Measurements from ENCODE around the gene RGS5. TPM values are rescaled to one million over a fixed set of nuclear protein-coding genes. Genes with fewer than 3 reads are reported as not detected.

Gene RGS5
- polyA plus RNA-seq, 1 experiment, result 13.8 TPM

DNA sequence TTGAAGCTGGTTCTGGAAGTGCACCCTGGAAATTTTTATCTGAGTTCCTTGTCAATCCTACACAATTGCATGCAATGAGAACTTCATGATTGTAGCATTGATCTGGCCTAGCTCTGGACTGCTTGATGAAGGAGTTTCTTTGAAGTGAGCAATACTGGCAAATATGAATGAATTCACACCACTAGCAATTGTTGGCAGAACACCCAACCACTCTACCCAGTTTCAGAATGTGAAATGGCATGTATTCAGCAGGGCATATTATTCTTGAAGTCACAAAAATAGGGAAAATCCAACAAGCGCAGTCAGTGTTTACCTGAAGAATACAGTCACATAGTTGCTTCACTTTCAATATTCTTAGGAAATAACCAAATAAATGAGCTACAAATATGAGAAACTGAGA, 57.3 kb downstream of the RGS5 start:
- H3K27ac ChIP-seq (ENCODE audit: low read depth, low read length), result no peak overlapping the region
- POLR2A ChIA-PET, result no interaction called here

DNA sequence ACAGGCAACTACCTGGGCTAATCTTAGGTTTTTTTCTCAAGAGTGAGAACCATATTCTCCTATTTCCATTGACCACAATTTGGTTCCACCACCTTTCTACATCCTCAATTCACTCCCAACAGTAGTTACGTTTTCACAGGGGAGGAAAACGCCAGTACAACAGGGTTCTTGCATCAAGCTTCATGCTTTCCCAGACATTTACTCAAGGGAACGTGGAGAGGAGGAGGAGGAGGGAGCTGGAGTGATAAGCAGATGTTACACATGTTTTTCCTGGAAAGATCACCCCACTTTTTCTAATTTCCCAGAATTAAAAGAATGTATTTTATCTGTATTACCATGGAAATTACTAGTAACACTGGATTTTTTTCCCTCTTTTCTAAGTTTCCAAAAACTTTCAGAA, 58.3 kb downstream of the RGS5 start:
- DNase-seq (ENCODE audit: low read depth, low spot score), result no peak
- no peaks in the 10 kb centered on the region for H3K9me3 ChIP-seq (ENCODE audit: control insufficient read depth, insufficient read depth, low read length)
- TF ChIP-seq CTCF (IDR thresholded peaks at IDR 0.05; ENCODE audit: low read depth, low read length), result no peak
- no peak overlapping the region for H3K4me3 ChIP-seq (ENCODE audit: low read depth, low read length)
- H3K27me3 ChIP-seq (ENCODE audit: control insufficient read depth, insufficient read depth, low read length), result no peaks in the 10 kb centered on the region
- no peak overlapping the region for H3K27ac ChIP-seq (ENCODE audit: low read depth, low read length)
- ChIA-PET POLR2A (no interaction called here), CTCF (no interaction called here)

More for the DNA sequence above, 57.3 kb downstream of the RGS5 start:
- H3K4me3 ChIP-seq (ENCODE audit: low read depth, low read length), result no peak overlapping the region
- CTCF ChIA-PET, result interaction anchor here (0.7 to 1.4 kb wide), 2 partner anchors 30 to 189 kb away, joined by 3 read pairs; no protein-coding TSS in a partner anchor
- no peaks in the 10 kb centered on the region for H3K27me3 ChIP-seq (ENCODE audit: control insufficient read depth, insufficient read depth, low read length)
- no peaks in the 10 kb centered on the region for H3K9me3 ChIP-seq (ENCODE audit: control insufficient read depth, insufficient read depth, low read length)
- no peak for DNase-seq (ENCODE audit: low read depth, low spot score)
- no peak for TF ChIP-seq CTCF (IDR thresholded peaks at IDR 0.05; ENCODE audit: low read depth, low read length)

GRCh38 chr1:163142152-163142551, 60.6 kb downstream of the RGS5 start:
- H3K9me3 ChIP-seq (ENCODE audit: control insufficient read depth, insufficient read depth, low read length), result no peaks in the 10 kb centered on the region
- H3K27ac ChIP-seq (ENCODE audit: low read depth, low read length), result no peak overlapping the region
- no peaks in the 10 kb centered on the region for H3K27me3 ChIP-seq (ENCODE audit: control insufficient read depth, insufficient read depth, low read length)
- no peak for TF ChIP-seq CTCF (IDR thresholded peaks at IDR 0.05; ENCODE audit: low read depth, low read length)
- CTCF ChIA-PET, result no interaction called here
- no peak overlapping the region for H3K4me3 ChIP-seq (ENCODE audit: low read depth, low read length)
- no peak for DNase-seq (ENCODE audit: low read depth, low spot score)
- POLR2A ChIA-PET, result no interaction called here

GRCh38 chr1:163141556-163141955, 61.2 kb downstream of the RGS5 start:
- POLR2A ChIA-PET, result no interaction called here
- CTCF ChIA-PET, result no interaction called here
- no peak overlapping the region for H3K27ac ChIP-seq (ENCODE audit: low read depth, low read length)
- H3K27me3 ChIP-seq (ENCODE audit: control insufficient read depth, insufficient read depth, low read length), result no peaks in the 10 kb centered on the region
- no peak for DNase-seq (ENCODE audit: low read depth, low spot score)
- H3K4me3 ChIP-seq (ENCODE audit: low read depth, low read length), result no peak overlapping the region
- no peak for TF ChIP-seq CTCF (IDR thresholded peaks at IDR 0.05; ENCODE audit: low read depth, low read length)
- H3K9me3 ChIP-seq (ENCODE audit: control insufficient read depth, insufficient read depth, low read length), result no peaks in the 10 kb centered on the region

DNA sequence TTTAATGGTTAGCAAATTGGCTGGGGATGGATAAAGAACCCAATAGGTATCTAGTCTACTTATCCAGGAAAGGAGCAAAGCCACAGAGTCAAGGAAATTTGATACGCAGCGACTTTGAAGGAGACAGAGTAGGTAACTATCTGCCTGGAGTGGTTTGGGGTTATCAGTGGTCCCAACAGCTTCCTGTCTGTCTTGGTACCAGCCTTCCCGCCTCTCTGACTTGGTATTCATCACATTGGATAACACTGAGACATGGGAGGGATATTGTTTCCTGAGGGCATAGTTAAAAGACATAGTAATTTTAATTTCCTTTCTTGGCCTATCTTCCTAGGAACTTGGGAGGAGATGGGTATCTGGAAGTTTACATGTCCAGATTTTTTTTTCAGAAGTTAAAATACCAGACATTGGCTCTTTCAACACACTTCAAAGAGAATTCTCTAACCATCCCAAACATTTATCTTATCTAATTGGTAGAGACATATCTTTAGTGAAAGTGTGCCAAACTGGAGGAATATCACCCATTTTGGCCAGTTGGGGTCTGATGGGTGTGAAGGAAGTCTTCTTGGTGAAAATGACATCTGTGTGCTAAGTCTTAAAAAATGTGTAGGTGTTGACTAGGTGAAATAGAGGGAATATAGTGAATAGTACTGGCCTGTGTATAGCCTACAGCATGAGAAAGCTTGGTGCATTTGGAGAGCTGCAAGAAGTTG, 65.0 kb downstream of the RGS5 start:
- no peak for DNase-seq (ENCODE audit: low read depth, low spot score)
- no peak for TF ChIP-seq CTCF (IDR thresholded peaks at IDR 0.05; ENCODE audit: low read depth, low read length)
- Histone ChIP-seq H3K9me3 (ENCODE audit: control insufficient read depth, insufficient read depth, low read length) (no peaks in the 10 kb centered on the region), H3K4me3 (ENCODE audit: low read depth, low read length) (no peak overlapping the region), H3K27ac (ENCODE audit: low read depth, low read length) (no peak overlapping the region), H3K27me3 (ENCODE audit: control insufficient read depth, insufficient read depth, low read length) (no peaks in the 10 kb centered on the region)
- CTCF ChIA-PET, result no interaction called here
- POLR2A ChIA-PET, result no interaction called here
